NCI-H510A treated with DMSO at 0.1 percent for 48 hours (cell line): ENCODE results near the gene TTC13.

ENCODE experiments used
- DNase-seq: peaks from one replicate; lab custom pipeline; 2025; lab: John Stamatoyannopoulos, UW

The TTC13 gene

DNA sequence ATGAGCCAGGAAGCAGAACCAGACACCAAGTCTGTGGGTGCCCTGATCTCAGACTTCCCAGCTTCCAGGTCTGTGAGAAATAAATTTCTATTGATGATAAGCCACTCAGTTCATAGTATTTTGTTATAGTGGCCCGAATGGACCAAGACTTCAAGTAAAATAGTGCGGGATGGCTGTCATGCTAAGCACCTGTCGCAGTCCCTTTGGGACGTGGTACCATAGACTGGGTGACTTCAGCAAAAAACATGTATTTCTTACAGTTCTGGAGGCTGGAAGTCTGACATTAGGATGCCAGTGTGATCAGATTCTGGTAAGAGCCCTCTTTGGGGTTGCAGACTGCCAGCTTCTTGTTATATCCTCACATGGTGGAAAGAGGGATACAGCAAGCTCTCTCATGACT lies 107.7 kb downstream of the TTC13 start:
- no peak for DNase-seq

DNA sequence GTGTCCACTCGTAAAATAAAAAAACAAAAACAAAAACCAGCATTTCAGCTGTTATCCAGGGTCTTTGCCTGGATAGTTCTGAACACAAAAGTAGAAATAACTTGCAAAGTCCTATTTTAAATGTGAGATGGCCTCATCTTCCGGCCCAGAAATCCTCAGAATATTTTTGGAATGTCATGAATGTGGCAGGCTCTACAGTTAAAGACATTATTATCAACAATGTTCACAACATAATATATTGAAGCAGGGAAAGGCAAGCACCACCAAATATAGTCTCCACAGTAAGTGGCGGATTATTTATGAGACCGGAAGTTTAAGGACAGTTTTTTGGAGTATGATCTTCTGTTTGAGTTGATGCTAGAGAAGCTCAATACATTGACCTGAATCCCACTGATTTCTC lies 109.2 kb downstream of the TTC13 start:
- peak; percentile 14 for DNase-seq

DNA sequence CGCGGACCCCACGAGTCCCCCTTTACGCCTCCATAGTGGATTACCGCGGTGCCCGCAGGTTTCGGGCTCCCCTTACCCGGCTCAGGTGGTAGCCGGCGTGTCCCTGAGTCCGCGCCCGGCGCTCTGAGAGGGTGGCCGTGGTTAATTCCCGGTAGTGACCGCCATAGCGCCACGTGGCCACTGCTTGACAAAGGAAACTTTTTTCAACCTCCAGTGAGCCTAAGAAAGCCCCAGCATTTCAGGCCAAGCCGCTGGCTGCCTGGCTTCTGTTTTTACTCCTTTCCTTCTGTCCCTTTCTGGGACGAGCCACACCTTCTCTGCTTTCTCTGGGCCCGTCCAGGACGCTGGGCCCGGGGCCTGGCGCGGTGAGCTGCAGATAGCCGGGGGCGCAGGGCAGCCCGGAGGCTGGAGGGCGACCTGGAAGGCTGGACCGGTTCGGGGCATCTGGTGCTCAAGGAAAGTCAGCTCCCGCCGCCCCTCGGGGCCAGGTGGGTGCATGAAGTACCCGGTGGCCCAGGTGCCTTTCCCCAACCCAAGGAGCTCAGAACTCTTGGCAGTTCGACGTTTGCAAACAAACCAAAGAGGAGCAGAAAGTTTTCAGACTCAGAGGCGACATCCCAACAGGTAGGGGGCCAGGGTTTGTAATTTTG lies 109.8 kb downstream of the TTC13 start:
- DNase-seq = peak; percentile 53

DNA sequence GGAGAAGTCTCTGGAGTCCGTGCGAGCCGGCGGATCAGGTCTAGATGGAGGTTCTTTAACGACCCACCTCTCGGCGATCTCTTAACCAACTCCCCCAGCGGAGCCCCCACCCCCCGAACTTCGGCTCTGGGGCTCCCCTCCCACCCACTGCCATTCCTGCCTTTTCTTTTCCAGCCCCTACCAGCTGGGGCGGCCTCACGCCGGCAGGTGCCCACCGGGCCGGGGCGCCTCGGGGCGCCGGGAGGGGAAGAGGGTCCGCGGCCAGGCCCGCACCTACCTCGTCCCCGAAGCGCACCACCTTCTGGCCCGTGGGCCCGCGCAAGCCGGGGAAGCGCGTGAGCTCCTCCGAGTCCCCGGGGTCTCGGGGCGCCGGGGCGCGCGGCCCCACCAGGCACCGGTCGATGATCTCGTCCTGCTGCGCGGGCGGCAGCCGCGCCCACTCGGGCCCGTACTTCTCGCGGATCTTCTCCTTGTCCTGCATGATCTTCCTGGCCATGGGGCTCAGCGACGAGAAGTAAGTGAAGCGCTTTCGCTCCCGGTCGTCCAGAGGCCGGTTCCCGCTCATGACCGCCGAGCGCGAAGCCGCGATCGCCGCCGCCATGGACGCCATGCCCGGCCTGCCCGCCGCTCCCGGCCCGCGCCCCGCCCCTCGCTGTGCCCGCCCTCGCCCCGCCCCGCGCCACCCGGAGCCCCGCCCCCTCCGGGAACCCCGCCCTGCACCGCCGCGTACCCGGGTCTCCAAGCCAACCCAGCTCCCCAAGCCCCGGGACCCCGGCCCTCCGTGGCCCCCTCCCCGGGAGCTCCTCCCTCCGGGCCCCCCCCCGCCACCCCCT lies 110.5 kb downstream of the TTC13 start, which contains the start of gene C1orf198:
Gene C1orf198, minus strand, starts transcription at position 619 of the 833 bp plus-strand sequence. Its CDS starts 9 bp downstream, at position 610.
- DNase-seq = peak; percentile 53

DNA sequence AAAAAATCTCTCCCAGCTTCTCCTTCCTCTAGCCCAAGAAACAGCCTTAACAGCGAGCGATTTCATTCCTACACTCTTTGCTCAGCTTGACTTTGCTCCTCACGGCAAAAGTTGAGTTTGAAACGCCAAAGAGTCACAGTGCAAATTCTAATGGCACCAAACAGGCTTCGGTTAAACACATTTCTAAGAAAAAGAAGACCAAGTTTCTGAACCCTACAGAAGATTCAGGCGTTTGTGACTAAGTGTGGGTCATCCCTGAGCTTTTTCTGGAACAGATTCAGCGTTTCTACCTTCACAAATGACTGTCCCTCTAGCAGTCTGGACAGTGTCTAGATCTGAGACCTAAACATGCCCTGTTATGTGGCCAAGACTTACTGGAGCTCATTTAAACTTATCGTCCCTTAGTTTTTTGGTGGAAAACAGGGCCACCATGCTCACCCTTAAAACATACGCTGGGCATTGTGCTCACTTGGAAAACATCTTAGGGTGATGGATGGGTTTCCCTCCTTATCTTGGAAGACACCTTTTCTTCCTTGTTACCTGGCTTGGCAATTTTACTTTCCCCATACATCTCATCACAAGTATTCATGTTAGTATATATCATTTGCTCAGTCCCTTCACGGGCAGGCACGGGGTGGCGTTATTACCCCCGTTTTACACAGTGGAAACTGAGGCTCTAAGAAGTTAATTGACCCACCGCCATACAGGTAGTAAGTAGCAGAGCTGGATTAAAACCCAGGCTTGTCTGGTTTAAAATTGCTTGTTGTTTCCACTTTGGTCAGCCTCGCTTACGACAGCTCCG lies 111.4 kb downstream of the TTC13 start:
- peak; percentile 38 for DNase-seq

DNA sequence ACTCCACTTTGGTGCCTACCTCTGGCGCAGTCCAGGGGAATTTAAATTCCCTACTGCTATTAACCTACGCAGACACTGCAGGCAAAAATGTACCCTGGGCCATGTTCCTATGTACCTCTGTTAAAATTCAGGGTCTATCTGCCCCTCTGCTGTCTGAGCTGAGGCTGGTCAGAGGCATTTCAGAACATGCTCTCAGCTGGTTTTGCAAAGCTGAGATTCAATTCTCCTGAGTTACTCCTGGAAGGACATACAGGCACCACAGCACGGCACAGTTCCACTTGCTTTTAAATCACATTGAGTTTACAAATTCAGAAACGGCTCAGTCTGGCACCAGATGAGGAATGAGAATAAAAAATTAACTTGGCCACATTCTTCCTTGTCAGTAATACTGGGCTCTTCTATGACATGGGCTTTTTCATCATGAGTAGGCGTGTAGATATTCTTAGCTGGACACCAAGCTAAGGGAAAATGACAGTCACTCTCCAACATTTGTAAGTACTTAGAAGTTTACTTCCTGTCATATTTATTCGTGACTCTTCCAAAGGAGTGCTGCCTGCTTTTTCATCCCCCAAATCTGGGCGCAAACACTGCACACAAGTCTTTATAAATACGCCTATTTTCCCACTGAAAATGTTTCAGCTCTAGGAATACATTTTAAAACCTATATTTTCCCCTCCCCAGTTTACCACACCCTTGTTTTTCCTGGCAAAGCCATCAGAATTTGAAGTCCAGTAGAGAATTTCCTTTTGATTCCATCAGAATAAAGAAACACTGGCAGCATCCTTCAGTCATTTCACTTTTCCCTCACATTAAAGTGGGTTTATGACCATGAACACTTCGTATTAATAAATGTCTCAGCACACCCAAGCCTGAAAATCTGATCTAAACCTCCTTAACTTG lies 112.2 kb downstream of the TTC13 start:
- no peak for DNase-seq

DNA sequence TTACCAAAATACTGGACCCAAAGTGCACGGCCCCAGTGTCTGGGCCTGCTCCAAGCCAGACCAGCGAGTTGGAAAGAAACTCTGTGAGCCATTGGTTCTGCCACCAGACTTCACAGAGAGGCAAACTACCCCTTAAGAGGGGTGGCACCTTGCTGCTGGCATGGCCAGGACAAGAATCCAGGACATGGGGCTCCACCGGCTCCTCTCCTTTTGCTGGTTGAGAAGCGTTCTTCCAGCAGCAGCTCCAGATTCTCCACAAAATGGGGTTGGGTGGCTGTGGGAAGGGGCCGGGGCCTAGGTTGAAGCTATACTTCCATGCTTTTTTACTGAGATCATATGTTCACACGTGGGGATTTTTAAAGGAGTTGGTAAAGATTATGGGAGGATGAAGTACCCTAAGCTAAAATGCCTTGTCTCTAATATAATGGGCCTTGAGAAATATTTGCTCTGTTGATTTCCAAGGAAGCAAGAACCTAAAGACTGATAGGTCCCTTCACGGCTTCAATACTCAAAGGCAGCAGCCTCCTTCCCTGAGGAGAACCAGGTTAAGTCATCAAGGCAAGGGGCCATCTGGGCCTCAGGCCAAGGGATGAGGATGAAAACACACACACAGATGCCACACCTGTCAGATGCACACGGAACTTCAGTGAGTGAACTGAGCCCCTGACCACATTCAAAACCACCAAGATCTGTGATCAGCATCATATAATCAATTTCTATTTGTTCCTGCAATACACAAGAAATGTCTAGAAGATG lies 113.4 kb downstream of the TTC13 start:
- peak; percentile 8 for DNase-seq

DNA sequence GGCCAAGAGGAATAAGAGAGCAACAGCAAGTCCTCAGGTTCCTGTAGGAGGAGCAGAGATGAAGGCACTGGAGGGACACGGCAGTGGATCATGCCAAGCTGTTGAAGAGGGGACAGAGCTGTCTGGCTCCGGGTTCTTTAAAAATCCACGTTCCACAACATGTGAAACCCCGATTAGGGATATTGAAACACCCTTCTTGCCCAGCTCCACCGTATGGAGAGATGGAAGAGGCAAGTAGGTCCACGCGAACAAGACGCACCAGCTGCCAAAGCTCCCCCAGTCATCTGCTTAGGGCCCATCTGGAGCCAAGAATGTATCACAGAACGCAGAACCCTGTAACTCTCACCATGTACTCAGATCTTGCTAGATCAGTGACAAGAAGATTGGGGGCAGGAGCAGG lies 114.2 kb downstream of the TTC13 start:
- no peak for DNase-seq

DNA sequence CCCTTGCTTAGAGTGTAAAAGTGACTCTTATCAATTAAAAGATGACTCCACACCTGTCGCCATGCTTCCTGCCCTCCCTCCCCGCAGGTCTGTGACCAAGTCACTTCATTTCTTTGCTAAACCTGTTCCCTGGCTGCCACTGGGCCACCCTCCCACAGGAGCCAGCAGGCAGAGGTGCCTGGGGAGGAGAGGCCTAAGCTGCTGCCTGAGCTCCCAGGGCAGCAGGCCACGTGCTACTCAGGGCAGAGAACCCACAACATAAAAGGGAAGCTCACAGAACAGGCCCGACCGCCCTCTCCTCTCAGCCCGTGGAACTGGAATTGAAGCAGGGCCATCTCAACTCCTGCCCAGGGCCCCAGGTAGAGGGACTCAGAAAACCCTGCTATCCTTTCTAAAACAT lies 115.2 kb downstream of the TTC13 start:
- peak; percentile 87 for DNase-seq

DNA sequence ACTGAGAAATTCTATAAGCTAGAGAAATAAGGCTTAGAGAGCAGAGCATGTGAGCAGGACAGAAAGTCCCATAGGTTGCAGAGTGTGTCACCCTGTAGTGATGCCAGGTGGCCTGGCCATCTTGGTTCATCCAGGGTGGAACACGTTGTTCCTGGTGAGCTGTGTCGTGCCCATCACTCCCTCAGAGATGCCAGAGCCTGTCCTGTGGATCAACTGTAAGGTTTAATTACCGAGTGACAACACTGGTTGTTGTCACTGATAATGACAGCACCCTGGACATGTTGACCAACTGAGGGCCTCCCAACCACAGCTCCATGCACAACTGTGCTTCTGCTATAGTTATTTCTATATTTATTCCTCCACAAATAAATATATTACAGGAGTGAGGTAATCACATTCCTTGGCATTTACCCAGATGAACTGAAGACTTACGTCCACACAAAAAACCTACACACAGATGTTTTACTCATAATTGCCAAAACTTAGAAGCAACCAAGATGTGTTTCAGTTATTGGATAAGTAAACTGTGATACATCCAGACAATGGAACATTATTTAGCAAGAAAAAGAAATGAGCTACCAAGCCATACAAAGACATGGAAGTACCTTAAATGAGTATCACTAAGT lies 116.6 kb downstream of the TTC13 start:
- no peak for DNase-seq

DNA sequence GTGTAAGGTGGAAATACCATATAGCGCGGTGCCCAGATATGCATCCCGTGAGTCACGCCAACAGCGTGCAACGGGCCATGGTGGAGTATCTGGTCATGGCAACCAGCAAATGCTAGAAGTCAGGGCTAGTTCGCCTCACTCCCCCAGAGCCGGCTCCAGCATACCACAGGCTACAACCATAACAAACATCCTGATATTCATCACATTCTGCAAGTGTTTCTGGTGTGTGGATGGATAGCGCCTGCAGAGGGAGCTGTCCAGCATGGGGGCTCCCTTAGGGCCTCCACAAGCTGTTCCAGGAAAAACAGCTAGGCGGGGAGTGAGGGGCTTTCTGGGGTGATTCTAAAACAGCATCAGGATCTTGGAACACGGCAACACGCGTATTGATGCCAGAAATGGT lies 117.2 kb downstream of the TTC13 start:
- DNase-seq = no peak

DNA sequence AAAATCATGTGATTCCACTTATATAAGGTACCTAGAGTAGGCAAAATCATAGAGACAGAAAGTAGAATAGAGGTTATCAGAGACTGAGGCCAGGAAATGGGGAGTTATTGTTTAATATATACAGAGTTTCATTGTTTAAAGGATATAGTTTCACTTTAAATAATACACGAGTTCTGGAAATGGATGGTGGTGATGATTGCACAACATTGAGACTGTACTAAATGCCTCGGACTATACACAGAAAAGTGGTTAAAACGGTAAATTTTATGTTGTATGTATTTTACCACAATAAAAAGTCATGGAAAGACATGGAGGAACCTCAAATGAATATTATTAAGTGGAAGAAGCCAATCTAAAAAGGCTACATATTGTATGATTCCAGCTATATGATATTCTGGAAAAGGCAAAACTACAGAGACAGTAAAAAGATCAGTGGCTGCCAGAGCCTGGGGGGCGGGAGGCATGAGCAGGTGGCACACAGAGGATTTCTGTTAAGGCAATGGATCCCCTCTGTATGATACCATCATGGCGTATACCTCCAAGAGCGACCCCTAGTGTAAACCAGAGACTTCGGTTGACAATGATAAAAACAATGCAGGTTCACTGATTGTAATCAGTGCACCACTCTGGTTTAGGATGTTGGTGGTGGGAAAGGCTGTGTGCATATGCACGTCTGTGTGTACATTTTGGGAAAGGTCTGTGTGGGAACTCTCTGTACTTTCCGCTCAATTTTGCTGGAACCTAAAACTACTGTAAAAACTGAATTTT lies 117.9 kb downstream of the TTC13 start:
- no peak for DNase-seq

DNA sequence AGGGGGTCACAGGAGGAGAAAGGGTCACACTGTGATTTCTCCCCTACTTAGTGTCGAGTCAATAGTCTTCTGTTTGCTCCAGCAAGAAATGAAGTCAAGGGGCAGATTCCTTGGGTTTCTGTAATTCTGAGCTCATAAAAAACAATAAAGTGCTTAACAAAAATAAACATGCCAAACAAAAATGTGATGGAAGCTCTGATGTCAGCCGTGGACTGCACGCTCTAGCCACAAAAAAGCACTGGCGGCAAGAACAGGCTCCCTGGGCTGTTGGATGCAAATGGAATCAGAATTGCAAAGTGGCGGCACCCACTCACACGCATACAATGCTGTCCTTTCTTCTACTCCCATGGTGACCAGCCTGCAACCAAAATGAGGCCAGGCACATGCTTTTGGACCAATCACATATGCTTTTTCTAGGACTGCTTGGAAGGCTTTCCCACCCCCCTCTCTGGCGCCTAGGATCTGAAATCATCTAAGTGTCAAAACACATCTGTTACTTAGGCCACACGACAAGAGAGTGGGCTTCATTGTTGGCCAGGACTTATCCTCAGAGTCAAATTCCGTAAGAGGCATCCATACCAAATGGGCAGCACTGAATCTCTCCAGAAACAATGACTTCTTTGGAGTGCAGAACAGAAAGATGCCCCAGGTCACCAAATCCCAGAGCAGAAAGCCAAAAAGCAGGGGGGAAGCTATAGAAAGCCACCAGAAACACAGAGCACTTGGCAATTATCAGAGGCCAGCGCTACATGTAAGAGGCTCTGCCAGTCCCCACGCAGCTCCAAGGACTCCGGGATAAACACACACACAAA lies 119.5 kb downstream of the TTC13 start:
- no peak for DNase-seq

DNA sequence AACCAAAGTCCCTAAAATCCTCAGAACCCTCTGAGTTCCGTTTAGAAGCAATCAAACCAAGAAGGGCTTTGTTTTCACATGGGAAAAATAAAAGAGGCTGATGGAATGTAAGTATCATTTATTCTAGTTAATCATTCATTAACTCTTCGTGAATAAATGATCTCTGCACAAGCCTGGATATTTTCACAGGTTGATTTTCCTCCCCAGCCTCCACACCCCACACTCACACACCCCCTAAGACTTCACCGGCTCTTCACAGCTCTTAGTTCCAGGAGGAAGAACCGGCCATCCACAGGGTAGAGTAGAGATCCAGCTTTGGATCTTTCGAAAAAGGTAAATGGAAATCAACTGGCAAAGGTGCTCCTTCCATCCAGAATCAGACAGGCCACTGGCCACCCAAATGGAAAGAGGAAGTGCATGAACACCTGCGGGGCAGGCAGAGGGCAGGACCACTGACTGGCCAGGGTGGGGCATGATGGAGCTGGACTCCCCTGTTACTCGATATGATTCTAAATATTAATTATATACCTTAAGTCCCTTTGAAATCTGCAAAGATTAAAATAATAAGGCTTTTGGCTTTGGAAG lies 120.3 kb downstream of the TTC13 start:
- no peak for DNase-seq

DNA sequence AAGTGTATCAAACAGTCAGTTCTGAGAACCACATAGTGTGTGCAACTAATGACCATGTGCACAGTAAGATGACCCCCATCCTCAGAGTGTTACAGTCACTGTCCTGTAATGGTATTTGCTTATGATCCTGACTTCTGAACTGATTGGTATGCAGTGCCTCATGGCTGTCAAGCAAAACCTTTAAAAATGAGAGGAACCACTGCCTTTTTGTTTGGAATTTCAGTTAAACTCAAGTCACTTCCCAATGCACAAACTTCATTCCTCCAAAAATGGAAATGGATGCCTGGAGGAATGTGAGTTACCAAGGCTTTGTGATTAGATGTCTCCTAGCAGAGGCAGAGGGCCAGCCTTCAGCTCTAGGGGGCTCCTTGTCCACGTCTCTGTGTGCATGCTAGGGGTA lies 120.8 kb downstream of the TTC13 start:
- no peak for DNase-seq

DNA sequence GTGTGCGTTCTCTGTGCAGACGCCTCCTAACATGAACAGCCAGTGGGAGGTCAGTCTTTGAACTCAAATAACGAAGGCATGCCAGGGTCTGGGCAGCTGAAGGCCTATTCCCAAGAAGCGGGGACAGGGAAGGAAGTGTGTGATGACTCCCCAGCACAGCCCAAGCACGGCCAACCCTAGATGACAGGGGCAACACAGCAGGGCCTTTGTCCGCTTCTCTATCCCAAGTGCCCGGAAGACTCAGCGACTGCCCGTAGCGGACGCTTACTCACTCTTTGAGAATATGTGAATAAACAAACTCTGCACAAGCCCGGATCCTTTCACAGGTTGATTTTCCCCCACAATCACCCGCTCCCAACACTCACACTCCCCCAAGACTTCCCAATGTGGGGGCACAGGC lies 121.6 kb downstream of the TTC13 start:
- DNase-seq = no peak
